Measurements from ENCODE around the gene NSF.

- TF ChIP-seq CTCF (IDR thresholded peaks at IDR 0.05; ENCODE audit: insufficient read depth, low read length) (no peak), REST (IDR thresholded peaks at IDR 0.05; ENCODE audit: insufficient replicate concordance, low read depth) (no peak), POLR2AphosphoS5 (IDR thresholded peaks at IDR 0.05; ENCODE audit: low read depth) (no peak), SPI1 (IDR thresholded peaks at IDR 0.05; ENCODE audit: borderline replicate concordance, low read depth) (no peak)
These were observed 152.2 kb downstream of the NSF start for GRCh38 chr17:46742565-46743270.

All from HL-60 (cell line).